ENCODE data around the gene TXNL4B. TPM values are rescaled to one million over a fixed set of nuclear protein-coding genes. Genes with fewer than 3 reads are reported as not detected.

Gene TXNL4B
- total and polyA plus RNA-seq, 9 of the 15 experiments (the other 6 are each of a cell fraction or from before 2014, with no cell fraction given) = 11.9 to 38.0 (median 22.3) TPM

DNA sequence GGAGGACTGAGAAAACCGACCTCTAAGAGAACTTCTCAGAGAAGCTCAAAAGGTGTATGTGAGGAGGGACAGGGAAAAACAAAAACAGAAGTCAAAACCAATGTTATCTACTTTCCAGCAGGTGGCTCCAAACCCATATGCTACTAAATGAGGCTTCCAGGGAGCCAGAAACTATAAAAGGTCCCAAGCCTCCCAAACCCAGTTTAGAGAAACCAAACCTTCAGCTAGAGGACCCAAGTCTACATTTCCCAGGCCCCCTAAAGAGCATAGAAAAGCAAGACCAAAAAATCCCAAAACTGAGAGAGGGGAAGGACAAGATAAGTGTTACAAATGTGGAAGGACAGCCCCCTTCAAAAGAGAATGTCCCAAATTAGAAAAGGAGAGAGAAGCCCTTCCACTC lies 26.7 kb downstream of the TXNL4B start (continued):
- TF ChIP-seq ARHGAP35 (IDR thresholded peaks at IDR 0.05; ENCODE audit: partially characterized antibody) (no peak), L3MBTL2 (IDR thresholded peaks at IDR 0.05) (0 out of 2 replicates have a peak, but pooled peaks have one; percentile 17), SPI1 (IDR thresholded peaks at IDR 0.05; ENCODE audit: borderline replicate concordance, low read depth, low read length) (0 out of 2 replicates have a peak, but pooled peaks have one; percentile 6)
- TF ChIP-seq, protein P1, sequence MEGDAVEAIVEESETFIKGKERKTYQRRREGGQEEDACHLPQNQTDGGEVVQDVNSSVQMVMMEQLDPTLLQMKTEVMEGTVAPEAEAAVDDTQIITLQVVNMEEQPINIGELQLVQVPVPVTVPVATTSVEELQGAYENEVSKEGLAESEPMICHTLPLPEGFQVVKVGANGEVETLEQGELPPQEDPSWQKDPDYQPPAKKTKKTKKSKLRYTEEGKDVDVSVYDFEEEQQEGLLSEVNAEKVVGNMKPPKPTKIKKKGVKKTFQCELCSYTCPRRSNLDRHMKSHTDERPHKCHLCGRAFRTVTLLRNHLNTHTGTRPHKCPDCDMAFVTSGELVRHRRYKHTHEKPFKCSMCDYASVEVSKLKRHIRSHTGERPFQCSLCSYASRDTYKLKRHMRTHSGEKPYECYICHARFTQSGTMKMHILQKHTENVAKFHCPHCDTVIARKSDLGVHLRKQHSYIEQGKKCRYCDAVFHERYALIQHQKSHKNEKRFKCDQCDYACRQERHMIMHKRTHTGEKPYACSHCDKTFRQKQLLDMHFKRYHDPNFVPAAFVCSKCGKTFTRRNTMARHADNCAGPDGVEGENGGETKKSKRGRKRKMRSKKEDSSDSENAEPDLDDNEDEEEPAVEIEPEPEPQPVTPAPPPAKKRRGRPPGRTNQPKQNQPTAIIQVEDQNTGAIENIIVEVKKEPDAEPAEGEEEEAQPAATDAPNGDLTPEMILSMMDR (IDR thresholded peaks at IDR 0.05 in 2 of 3, conservative IDR thresholded peaks at IDR 0.05 in 1 of 3; ENCODE audit: insufficient read depth in 2 of 3, low read depth in 1 of 3, low read length in 3 of 3) = peak; percentile 59 to 84 (median 67)

DNA sequence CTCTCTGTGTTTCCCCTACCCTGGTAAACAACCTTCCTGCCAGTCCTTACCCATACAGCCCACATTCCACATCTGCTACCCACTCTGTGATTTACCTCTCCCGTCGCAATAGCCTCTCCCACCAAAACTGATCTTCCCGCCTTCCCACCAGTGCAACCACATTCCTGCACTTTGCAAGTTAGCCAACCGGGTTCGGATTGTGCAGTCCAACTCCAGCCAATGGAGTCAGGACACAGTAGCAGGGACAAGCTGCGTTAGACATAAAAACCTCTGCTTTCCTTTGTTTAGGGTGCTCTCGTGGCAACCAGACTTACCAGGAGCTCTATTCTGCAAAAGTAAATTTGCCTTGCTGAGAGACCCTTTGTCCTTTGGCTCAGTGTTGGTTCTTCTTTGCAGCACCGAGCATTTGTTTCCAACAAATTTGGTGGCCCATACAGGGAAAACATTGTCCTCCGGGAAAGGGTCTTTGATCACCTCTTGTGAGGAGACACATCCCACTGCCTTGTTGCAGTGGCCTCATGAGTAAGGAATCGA lies 29.0 kb downstream of the TXNL4B start:
- in situ Hi-C loops (cut with MboI) (no loop called here), intact Hi-C loops (cut with micrococcal nuclease) (loop anchor here (10.0 kb wide), 1 partner anchor 90 kb away; no protein-coding TSS in a partner anchor)
- Histone ChIP-seq H3K79me2 (ENCODE audit: control insufficient read depth, insufficient read depth, low read length) (no peaks in the 10 kb centered on the region), H3K9me3 (replicated peaks; ENCODE audit: control insufficient read depth, insufficient read depth, low read depth, low read length) (no peaks in the 10 kb centered on the region), H3K9me1 (ENCODE audit: control insufficient read depth, insufficient read depth, low read length) (no peaks in the 10 kb centered on the region), H4K20me1 (replicated peaks; ENCODE audit: control insufficient read depth, insufficient read depth, low read length) (no peaks in the 10 kb centered on the region), H3K9ac (ENCODE audit: insufficient read depth in 1 of 2, low read depth in 2 of 2, low read length in 2 of 2) (no peak overlapping the region), H3K27ac (ENCODE audit: extremely low read depth, low read depth, low read length) (no peak overlapping the region), H3K4me1 (replicated peaks in 1 of 2; ENCODE audit: control insufficient read depth in 2 of 2, insufficient read depth in 2 of 2, low read length in 2 of 2) (peaks cover 0 to 4% of the 10 kb centered on the region in 2 experiments; a peak in 1 of 5 replicates), H3K4me3 (no peak overlapping the region), H3K4me2 (ENCODE audit: insufficient read depth, low read length) (no peak overlapping the region), H3K36me3 (ENCODE audit: control insufficient read depth, insufficient read depth, low read length) (no peaks in the 10 kb centered on the region), H3K27me3 (ENCODE audit: control insufficient read depth in 2 of 2, insufficient read depth in 2 of 2, low read length in 2 of 2) (peaks cover 12 to 15% of the 10 kb centered on the region in 2 experiments; a peak in 4 of 5 replicates), H2AFZ (ENCODE audit: low read depth, low read length) (no peak overlapping the region)
- ATAC-seq = no peak
- BruUV-seq (replicated peaks) = no TSS peak
- 8% methylated on average over 10 of the region's 10 CpGs for WGBS (ENCODE audit: insufficient coverage, low coverage, missing lambda C conversion rate)
- no peak for DNase-seq (ENCODE audit: extremely low read depth in 1 of 4, low spot score in 3 of 4)
- POLR2A ChIA-PET = no interaction called here
- CTCF ChIA-PET (ENCODE audit: low intra/inter-chr PET ratio) = interaction anchor here (0.8 kb wide), 1 partner anchor 35 kb away, joined by 3 read pairs; no protein-coding TSS in a partner anchor
- FAIRE-seq = no peak
- TF ChIP-seq, protein P2, sequence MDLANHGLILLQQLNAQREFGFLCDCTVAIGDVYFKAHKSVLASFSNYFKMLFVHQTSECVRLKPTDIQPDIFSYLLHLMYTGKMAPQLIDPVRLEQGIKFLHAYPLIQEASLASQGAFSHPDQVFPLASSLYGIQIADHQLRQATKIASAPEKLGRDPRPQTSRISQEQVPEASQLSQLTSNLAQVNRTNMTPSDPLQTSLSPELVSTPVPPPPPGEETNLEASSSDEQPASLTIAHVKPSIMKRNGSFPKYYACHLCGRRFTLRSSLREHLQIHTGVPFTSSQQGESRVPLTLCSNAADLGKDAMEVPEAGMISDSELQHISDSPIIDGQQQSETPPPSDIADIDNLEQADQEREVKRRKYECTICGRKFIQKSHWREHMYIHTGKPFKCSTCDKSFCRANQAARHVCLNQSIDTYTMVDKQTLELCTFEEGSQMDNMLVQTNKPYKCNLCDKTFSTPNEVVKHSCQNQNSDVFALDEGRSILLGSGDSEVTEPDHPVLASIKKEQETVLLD (IDR thresholded peaks at IDR 0.05) = no peak
- TF ChIP-seq, protein P3, sequence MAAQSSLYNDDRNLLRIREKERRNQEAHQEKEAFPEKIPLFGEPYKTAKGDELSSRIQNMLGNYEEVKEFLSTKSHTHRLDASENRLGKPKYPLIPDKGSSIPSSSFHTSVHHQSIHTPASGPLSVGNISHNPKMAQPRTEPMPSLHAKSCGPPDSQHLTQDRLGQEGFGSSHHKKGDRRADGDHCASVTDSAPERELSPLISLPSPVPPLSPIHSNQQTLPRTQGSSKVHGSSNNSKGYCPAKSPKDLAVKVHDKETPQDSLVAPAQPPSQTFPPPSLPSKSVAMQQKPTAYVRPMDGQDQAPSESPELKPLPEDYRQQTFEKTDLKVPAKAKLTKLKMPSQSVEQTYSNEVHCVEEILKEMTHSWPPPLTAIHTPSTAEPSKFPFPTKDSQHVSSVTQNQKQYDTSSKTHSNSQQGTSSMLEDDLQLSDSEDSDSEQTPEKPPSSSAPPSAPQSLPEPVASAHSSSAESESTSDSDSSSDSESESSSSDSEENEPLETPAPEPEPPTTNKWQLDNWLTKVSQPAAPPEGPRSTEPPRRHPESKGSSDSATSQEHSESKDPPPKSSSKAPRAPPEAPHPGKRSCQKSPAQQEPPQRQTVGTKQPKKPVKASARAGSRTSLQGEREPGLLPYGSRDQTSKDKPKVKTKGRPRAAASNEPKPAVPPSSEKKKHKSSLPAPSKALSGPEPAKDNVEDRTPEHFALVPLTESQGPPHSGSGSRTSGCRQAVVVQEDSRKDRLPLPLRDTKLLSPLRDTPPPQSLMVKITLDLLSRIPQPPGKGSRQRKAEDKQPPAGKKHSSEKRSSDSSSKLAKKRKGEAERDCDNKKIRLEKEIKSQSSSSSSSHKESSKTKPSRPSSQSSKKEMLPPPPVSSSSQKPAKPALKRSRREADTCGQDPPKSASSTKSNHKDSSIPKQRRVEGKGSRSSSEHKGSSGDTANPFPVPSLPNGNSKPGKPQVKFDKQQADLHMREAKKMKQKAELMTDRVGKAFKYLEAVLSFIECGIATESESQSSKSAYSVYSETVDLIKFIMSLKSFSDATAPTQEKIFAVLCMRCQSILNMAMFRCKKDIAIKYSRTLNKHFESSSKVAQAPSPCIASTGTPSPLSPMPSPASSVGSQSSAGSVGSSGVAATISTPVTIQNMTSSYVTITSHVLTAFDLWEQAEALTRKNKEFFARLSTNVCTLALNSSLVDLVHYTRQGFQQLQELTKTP (IDR thresholded peaks at IDR 0.05; ENCODE audit: low read depth in 1 of 2, partially characterized antibody in 2 of 2) = no peak
- TF ChIP-seq NBN (IDR thresholded peaks at IDR 0.05; ENCODE audit: low read depth) (no peak), STAT5A (IDR thresholded peaks at IDR 0.05; ENCODE audit: borderline replicate concordance, low read length) (no peak), ZNF347 (CRISPR knock-in tag; IDR thresholded peaks at IDR 0.05; ENCODE audit: low read depth) (no peak), NCOA4 (IDR thresholded peaks at IDR 0.05; ENCODE audit: partially characterized antibody) (no peak), CBX2 (IDR thresholded peaks at IDR 0.05; ENCODE audit: insufficient read depth, low read length, poor library complexity, severe bottlenecking) (no peak), ZNF165 (CRISPR knock-in tag; IDR thresholded peaks at IDR 0.05; ENCODE audit: borderline replicate concordance) (no peak), ZNF79 (CRISPR knock-in tag; IDR thresholded peaks at IDR 0.05; ENCODE audit: low read depth) (no peak), NFRKB (IDR thresholded peaks at IDR 0.05; ENCODE audit: low read depth) (no peak)
